CD4-positive, alpha-beta memory T cell (primary cell): ENCODE measurements around the gene ALDOB. TPM values are rescaled to one million over a fixed set of nuclear protein-coding genes. Genes with fewer than 3 reads are reported as not detected.

Source experiments
- CTCF ChIA-PET: fragments of 350-600 bp; sonication (Branson Sonifier 250); formaldehyde crosslinking; loops from one replicate; lab custom pipeline; 2021; ENCODE audit warnings: inconsistent platforms; ENCODE audit not compliant: partially characterized antibody; lab: Charles Lee
- POLR2A ChIA-PET: fragments of 350-600 bp; sonication (Branson Sonifier 250); formaldehyde crosslinking; loops from one replicate; lab custom pipeline; 2021; ENCODE audit not compliant: partially characterized antibody; lab: Charles Lee
- DNase-seq, 5 donors: peaks; one replicate each; pipeline versions ENCODE4 v3.0.0 to v3.0.0-alpha.2; 2020 to 2022; ENCODE audit warnings: mixed read lengths in 1 of 5
- H3K27ac ChIP-seq: one replicate; pipeline ENCODE4 v1.7.0; 2013; ENCODE audit warnings: low read depth, low read length
- H3K27me3 ChIP-seq: 2 replicates; pipeline ENCODE4 v1.7.0; 2013; ENCODE audit warnings: mild to moderate bottlenecking, low read length, moderate library complexity; ENCODE audit not compliant: insufficient read depth
- H3K36me3 ChIP-seq: 2 replicates; pipeline ENCODE4 v1.7.0; 2013; ENCODE audit warnings: mild to moderate bottlenecking, low read length, moderate library complexity; ENCODE audit not compliant: insufficient read depth
- H3K4me1 ChIP-seq: 2 replicates; pipeline ENCODE4 v1.7.0; 2013; ENCODE audit warnings: mild to moderate bottlenecking, low read length, moderate library complexity; ENCODE audit not compliant: insufficient read depth
- H3K4me3 ChIP-seq, 2 donors: one replicate each; pipeline ENCODE4 v1.7.0; 2013; ENCODE audit warnings: low read length in 2 of 2, mild to moderate bottlenecking in 1 of 2
- H3K9me3 ChIP-seq, 2 donors: one replicate each; pipeline ENCODE4 v1.7.0; 2013; ENCODE audit warnings: low read length in 2 of 2, control low read depth in 1 of 2; ENCODE audit not compliant: control insufficient read depth in 1 of 2
- H3K27ac Mint-ChIP-seq, 7 donors: one replicate each; pipeline ENCODE4 v1.8.0; 2020 to 2021; ENCODE audit warnings: mixed read lengths in 7 of 7, mild to moderate bottlenecking in 6 of 7, inconsistent platforms in 3 of 7, moderate library complexity in 3 of 7
- H3K27me3 Mint-ChIP-seq, 2 donors: one replicate each; pipeline ENCODE4 v1.8.0; 2020 to 2021; ENCODE audit warnings: mixed read lengths in 2 of 2
- H3K36me3 Mint-ChIP-seq, 2 donors: one replicate each; pipeline ENCODE4 v1.8.0; 2020 to 2021; ENCODE audit warnings: mixed read lengths in 2 of 2, inconsistent platforms in 1 of 2, mild to moderate bottlenecking in 1 of 2
- H3K4me1 Mint-ChIP-seq, 4 donors: one replicate each; pipeline ENCODE4 v1.8.0; 2020 to 2021; ENCODE audit warnings: mixed read lengths in 4 of 4, mild to moderate bottlenecking in 1 of 4
- H3K4me3 Mint-ChIP-seq, 8 donors: one replicate each; pipeline ENCODE4 v1.8.0; 2020 to 2021; ENCODE audit warnings: mixed read lengths in 8 of 8, mild to moderate bottlenecking in 7 of 8, moderate library complexity in 6 of 8, inconsistent platforms in 3 of 8
- H3K9me3 Mint-ChIP-seq, 8 donors: one replicate each; pipeline ENCODE4 v1.8.0; 2020 to 2021; ENCODE audit warnings: mixed read lengths in 8 of 8, mild to moderate bottlenecking in 5 of 8, inconsistent platforms in 3 of 8, moderate library complexity in 1 of 8
- intact Hi-C: fragments of 100-400 bp; cut with micrococcal nuclease; formaldehyde crosslinking; loops from one replicate; pipeline ENCODE4 v1.15.1; 2023
- polyA plus RNA-seq, 2 donors: library from polyadenylated mRNA; unstranded; fragments of 300-500 nt; fragmentation: Illumina TruSeq; gene quantifications; one replicate each; pipeline ENCODE4 v1.2.3, GENCODE V29; 2021
- total RNA-seq, 2 experiments: library from RNA; stranded (reverse); gene quantifications; one replicate each; pipeline ENCODE4 v1.2.3, GENCODE V29; 2021

Gene ALDOB
- total and polyA plus RNA-seq, 4 experiments from 2014 or later = not detected

DNA sequence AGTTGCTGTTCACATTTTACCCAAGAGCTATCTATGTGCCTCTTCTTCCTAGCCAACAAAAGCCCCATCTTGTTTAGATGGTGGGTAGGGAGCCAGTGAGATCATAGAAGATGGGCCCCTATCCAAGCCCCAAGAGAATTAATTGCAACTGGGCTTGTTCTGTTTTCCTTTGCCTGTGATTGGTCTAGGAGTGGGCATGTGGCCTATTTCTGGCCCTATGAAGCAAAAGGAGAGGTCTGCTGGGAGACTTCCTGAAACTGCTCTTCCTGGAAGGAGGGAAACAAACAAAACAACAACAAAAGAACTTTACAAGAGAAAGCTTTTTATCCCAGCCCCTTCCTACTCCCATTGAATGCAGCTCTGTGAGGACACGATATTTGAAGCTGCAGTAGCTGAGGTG is 32.5 kb upstream of the ALDOB start:
- Mint-ChIP-seq H3K27me3 (peaks cover 20 to 23% of the 10 kb centered on the region in 2 donors), H3K4me3 (no peak overlapping the region), H3K27ac (no peak overlapping the region), H3K4me1 (no peaks in the 10 kb centered on the region), H3K9me3 (no peaks in the 10 kb centered on the region), H3K36me3 (no peaks in the 10 kb centered on the region)
- CTCF ChIA-PET = interaction anchor here (1.3 to 2.6 kb wide), 3 partner anchors 9 to 80 kb away, joined by 3 to 16 read pairs (median 4); no protein-coding TSS in a partner anchor
- no peak overlapping the region for H3K4me3 ChIP-seq
- no peak for DNase-seq
- intact Hi-C loops = no loop called here
- H3K4me1 ChIP-seq = no peaks in the 10 kb centered on the region
- no peaks in the 10 kb centered on the region for H3K9me3 ChIP-seq
- H3K27ac ChIP-seq = no peak overlapping the region
- H3K36me3 ChIP-seq = no peaks in the 10 kb centered on the region
- no peaks in the 10 kb centered on the region for H3K27me3 ChIP-seq
- POLR2A ChIA-PET = no interaction called here

DNA sequence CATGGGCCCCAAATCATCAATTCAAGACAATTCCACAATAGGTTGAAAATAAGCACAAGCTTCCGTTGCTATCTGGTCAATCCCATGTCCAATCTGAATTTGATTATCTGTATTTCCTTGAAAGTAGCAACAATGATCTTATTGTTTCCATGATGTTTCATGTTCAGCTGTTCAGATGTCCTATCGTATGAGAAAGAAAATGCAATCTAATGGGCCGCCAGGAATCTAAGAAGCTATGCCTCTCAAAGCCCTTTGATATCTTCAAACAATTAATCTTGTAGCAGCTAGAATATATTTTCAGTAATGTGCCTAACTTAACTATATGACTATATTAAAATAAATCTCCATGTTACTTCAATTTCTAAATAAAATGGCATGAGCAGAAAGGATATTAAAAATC is 32.1 kb upstream of the ALDOB start:
- DNase-seq = no peak
- intact Hi-C loops = no loop called here
- no peak overlapping the region for H3K27ac ChIP-seq
- ChIA-PET POLR2A (no interaction called here), CTCF (interaction anchor here (1.3 to 2.6 kb wide), 3 partner anchors 9 to 80 kb away, joined by 3 to 16 read pairs (median 4); no protein-coding TSS in a partner anchor)
- H3K27me3 Mint-ChIP-seq = peaks cover 23 to 24% of the 10 kb centered on the region in 2 donors
- no peaks in the 10 kb centered on the region for H3K4me1 Mint-ChIP-seq
- H3K27me3 ChIP-seq = no peaks in the 10 kb centered on the region
- H3K27ac Mint-ChIP-seq = no peak overlapping the region
- H3K9me3 ChIP-seq = no peaks in the 10 kb centered on the region
- H3K4me1 ChIP-seq = no peaks in the 10 kb centered on the region
- H3K9me3 Mint-ChIP-seq = no peaks in the 10 kb centered on the region
- no peak overlapping the region for H3K4me3 ChIP-seq
- no peaks in the 10 kb centered on the region for H3K36me3 Mint-ChIP-seq
- H3K4me3 Mint-ChIP-seq = no peak overlapping the region
- H3K36me3 ChIP-seq = no peaks in the 10 kb centered on the region

DNA sequence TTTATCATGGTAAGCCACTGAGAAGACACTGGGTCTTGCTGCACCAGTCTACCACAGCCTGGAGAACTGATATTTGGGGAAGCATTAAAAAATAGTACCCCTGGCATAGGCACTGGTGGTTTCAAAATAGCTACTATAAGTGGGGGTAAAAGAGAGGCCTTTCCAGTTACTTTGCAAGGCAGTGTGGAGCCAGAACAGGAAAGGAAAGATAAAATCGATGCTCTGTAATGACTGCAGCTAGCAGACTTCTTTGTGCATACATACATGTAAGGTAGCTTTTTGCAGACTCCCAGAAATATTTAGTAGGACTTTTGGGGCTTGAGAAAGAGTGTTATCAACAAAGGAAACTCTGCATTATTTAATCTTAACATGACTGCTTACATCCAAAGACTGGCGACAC is 31.3 kb upstream of the ALDOB start:
- Histone ChIP-seq H3K27ac (no peak overlapping the region), H3K4me3 (no peak overlapping the region), H3K36me3 (no peaks in the 10 kb centered on the region), H3K4me1 (no peaks in the 10 kb centered on the region), H3K27me3 (no peaks in the 10 kb centered on the region), H3K9me3 (no peaks in the 10 kb centered on the region)
- CTCF ChIA-PET = interaction anchor here (1.3 to 2.6 kb wide), 2 partner anchors 8 to 79 kb away, joined by 3 to 16 read pairs; no protein-coding TSS in a partner anchor
- POLR2A ChIA-PET = no interaction called here
- no peak overlapping the region for H3K27ac Mint-ChIP-seq
- H3K27me3 Mint-ChIP-seq = peaks cover 16 to 20% of the 10 kb centered on the region in 2 donors
- no peaks in the 10 kb centered on the region for H3K36me3 Mint-ChIP-seq
- intact Hi-C loops = no loop called here
- DNase-seq = no peak
- no peaks in the 10 kb centered on the region for H3K9me3 Mint-ChIP-seq
- no peaks in the 10 kb centered on the region for H3K4me1 Mint-ChIP-seq
- H3K4me3 Mint-ChIP-seq = no peak overlapping the region

DNA sequence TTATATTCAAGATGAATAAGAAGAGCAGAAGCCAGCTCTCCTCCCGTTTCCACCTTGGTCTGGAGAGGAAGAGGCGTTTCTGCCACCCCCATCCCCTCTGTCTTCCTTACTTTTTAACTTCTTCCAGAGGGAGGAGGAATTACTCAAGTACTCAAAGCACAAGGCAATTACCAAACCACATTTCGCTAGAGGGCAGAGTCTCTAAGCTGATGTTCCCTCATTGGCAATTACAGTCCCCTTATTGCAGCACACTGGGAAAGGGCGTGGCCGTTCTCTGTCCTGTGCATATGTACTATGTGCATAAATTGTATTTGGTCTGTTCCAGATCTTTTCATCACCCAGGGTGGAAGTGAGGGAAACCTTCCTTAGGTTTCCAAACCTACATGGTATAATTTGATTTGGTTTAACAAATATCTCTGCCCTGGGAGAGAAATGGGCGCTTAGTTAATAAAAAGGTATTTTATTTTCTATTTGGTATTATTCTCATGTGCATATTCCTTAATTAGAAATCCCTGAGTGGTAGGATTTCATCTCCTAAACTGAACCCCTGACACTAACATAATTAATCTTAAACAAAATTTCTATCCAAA is 29.8 kb upstream of the ALDOB start:
- intact Hi-C loops = no loop called here
- DNase-seq = no peak
- no peak overlapping the region for H3K27ac Mint-ChIP-seq
- H3K27me3 Mint-ChIP-seq = peaks cover 18 to 21% of the 10 kb centered on the region in 2 donors
- Histone ChIP-seq H3K4me3 (no peak overlapping the region), H3K4me1 (no peaks in the 10 kb centered on the region), H3K36me3 (no peaks in the 10 kb centered on the region), H3K9me3 (no peaks in the 10 kb centered on the region), H3K27me3 (no peaks in the 10 kb centered on the region), H3K27ac (no peak overlapping the region)
- POLR2A ChIA-PET = no interaction called here
- no peaks in the 10 kb centered on the region for H3K9me3 Mint-ChIP-seq
- no peak overlapping the region for H3K4me3 Mint-ChIP-seq
- CTCF ChIA-PET = no interaction called here
- H3K4me1 Mint-ChIP-seq = no peaks in the 10 kb centered on the region
- no peaks in the 10 kb centered on the region for H3K36me3 Mint-ChIP-seq

DNA sequence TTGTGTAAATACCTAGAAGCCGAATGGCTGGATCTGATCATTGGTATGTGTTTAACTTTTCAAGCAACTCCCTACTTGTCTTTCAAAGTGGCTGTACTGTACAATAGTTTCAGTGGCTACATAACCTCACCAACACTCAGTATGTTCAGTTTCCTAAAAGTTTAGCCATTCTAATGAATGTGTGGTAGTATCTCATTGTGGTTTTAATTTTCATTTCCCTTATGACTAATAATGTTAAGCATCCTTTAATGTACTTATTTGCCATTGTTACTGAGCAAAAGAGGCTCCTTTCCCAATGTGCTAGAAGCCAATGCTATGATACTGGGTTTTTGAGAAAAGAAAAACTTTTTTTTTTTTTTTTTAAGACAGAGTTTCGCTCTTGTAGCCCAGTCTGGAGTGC is 27.8 kb upstream of the ALDOB start:
- Histone ChIP-seq H3K27ac (no peak overlapping the region), H3K36me3 (no peaks in the 10 kb centered on the region), H3K9me3 (no peaks in the 10 kb centered on the region), H3K4me3 (no peak overlapping the region), H3K4me1 (no peaks in the 10 kb centered on the region), H3K27me3 (no peaks in the 10 kb centered on the region)
- Mint-ChIP-seq H3K4me3 (no peak overlapping the region), H3K27me3 (peaks cover 18 to 19% of the 10 kb centered on the region in 2 donors), H3K36me3 (no peaks in the 10 kb centered on the region), H3K27ac (no peak overlapping the region), H3K9me3 (no peaks in the 10 kb centered on the region), H3K4me1 (no peaks in the 10 kb centered on the region)
- intact Hi-C loops = no loop called here
- no peak for DNase-seq
- ChIA-PET POLR2A (no interaction called here), CTCF (no interaction called here)

DNA sequence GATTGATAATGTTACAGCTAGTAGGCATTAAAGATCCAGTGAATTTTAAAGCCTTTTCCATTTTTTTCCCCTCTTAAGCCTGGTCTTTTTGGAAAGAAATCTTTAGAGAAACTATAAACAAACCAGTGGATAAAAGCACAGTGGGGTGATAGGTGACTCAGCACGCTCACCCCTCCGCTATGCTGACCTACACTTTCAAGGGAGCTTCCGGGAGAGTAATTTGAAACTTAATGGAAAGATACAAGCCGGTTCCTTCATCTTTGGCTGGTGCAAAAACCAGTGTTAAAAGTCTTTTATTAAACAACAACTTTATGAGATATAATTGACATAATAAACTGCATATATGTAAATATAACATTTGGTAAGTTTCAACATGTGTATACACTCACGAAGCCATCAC is 27.0 kb upstream of the ALDOB start:
- no peaks in the 10 kb centered on the region for H3K36me3 Mint-ChIP-seq
- H3K4me3 Mint-ChIP-seq = no peak overlapping the region
- H3K4me1 Mint-ChIP-seq = no peaks in the 10 kb centered on the region
- no peak overlapping the region for H3K27ac Mint-ChIP-seq
- H3K27me3 ChIP-seq = no peaks in the 10 kb centered on the region
- intact Hi-C loops = no loop called here
- H3K9me3 ChIP-seq = no peaks in the 10 kb centered on the region
- no peak for DNase-seq
- ChIA-PET POLR2A (no interaction called here), CTCF (interaction anchor here (4.9 kb wide), 1 partner anchor 65 kb away, joined by 65 read pairs; no protein-coding TSS in a partner anchor)
- H3K27me3 Mint-ChIP-seq = peaks cover 18 to 19% of the 10 kb centered on the region in 2 donors
- no peak overlapping the region for H3K27ac ChIP-seq
- H3K4me3 ChIP-seq = no peak overlapping the region
- no peaks in the 10 kb centered on the region for H3K36me3 ChIP-seq
- no peaks in the 10 kb centered on the region for H3K4me1 ChIP-seq
- H3K9me3 Mint-ChIP-seq = no peaks in the 10 kb centered on the region

DNA sequence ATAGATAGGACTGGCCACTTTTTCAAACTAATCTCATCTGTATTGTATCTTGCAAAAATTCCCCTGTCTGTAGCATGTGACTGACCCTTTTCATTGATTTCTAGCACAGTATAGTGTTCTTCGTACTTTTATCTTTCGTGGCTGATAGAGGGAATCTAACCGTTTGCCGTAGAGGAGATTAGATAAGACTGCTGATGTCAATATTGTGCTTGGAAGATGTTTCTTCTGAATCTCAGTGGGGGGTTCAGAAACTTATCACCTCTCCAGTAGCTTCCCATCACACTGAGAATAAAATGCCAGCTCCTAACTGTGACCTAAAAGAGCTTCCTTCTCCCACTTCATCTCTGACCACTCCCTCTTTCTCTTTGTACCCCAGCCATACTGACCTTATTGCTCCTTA is 25.4 kb upstream of the ALDOB start:
- ChIA-PET CTCF (interaction anchor here (1.3 to 4.9 kb wide), 2 partner anchors 24 to 66 kb away, joined by 3 to 65 read pairs; no protein-coding TSS in a partner anchor), POLR2A (no interaction called here)
- no peaks in the 10 kb centered on the region for H3K4me1 Mint-ChIP-seq
- H3K9me3 Mint-ChIP-seq = no peaks in the 10 kb centered on the region
- Histone ChIP-seq H3K9me3 (no peaks in the 10 kb centered on the region), H3K4me1 (no peaks in the 10 kb centered on the region), H3K36me3 (no peaks in the 10 kb centered on the region), H3K4me3 (no peak overlapping the region), H3K27ac (no peak overlapping the region), H3K27me3 (no peaks in the 10 kb centered on the region)
- H3K36me3 Mint-ChIP-seq = no peaks in the 10 kb centered on the region
- H3K27ac Mint-ChIP-seq = no peak overlapping the region
- H3K4me3 Mint-ChIP-seq = no peak overlapping the region
- no peak for DNase-seq
- peaks cover 9 to 14% of the 10 kb centered on the region in 2 donors for H3K27me3 Mint-ChIP-seq
- intact Hi-C loops = no loop called here
